OCI-LY3 (cell line): Measurements from ENCODE around the gene TESK2.

Experiments used
- H2AFZ ChIP-seq: fragments of 200-600, 300-600 bp; shearing (Covaris generic); 2 replicates; pipeline ENCODE4 v1.6.0; 2014; ENCODE audit warnings: antibody characterized with exemption, low read depth, low read length
- H3K27ac ChIP-seq: fragments of 200-600, 300-600 bp; sonication (generic); 2 replicates; pipeline ENCODE4 v1.5.1; 2014; ENCODE audit warnings: mild to moderate bottlenecking, low read length, moderate library complexity, mixed read lengths
- H3K27me3 ChIP-seq: fragments of 200-600, 300-600 bp; sonication (generic); 2 replicates; pipeline ENCODE4 v1.6.1; 2014; ENCODE audit warnings: low read depth, low read length, mixed read lengths
- H3K36me3 ChIP-seq: fragments of 200-600, 300-600 bp; sonication (generic); replicated peaks from 2 replicates; pipeline ENCODE3; 2014; ENCODE audit warnings: low read depth, low read length, mixed read lengths
- H3K4me1 ChIP-seq: fragments of 300-600, 200-600 bp; sonication (generic); 2 replicates; pipeline ENCODE4 v1.6.1; 2014; ENCODE audit warnings: low read length, mixed read lengths
- H3K4me2 ChIP-seq: fragments of 200-600, 300-600 bp; sonication (generic); 2 replicates; pipeline ENCODE4 v1.6.1; 2014; ENCODE audit warnings: low read length, mixed read lengths
- H3K4me3 ChIP-seq: fragments of 300-600, 200-600 bp; sonication (generic); 2 replicates; pipeline ENCODE4 v1.5.1; 2014; ENCODE audit warnings: antibody characterized with exemption, mild to moderate bottlenecking, low read length, moderate library complexity
- H3K79me2 ChIP-seq: fragments of 300-600, 200-600 bp; shearing (Covaris generic); 2 replicates; pipeline ENCODE4 v1.6.1; 2014; ENCODE audit warnings: mild to moderate bottlenecking, low read length, mixed read lengths
- H3K9ac ChIP-seq: fragments of 300-600, 200-600 bp; shearing (Covaris generic); 2 replicates; pipeline ENCODE4 v1.6.0; 2014; ENCODE audit warnings: mild to moderate bottlenecking, low read length, moderate library complexity
- H3K9me3 ChIP-seq: fragments of 200-600, 300-600 bp; shearing (Covaris generic); 2 replicates; pipeline ENCODE4 v1.6.1; 2014; ENCODE audit warnings: low read length, mixed read lengths; ENCODE audit not compliant: insufficient read depth
- H4K20me1 ChIP-seq: fragments of 200-600, 300-600 bp; sonication (generic); 2 replicates; pipeline ENCODE4 v1.6.1; 2016; ENCODE audit warnings: low read length, mixed read lengths; ENCODE audit not compliant: insufficient read depth
- EZH2phosphoT487 ChIP-seq: fragments of 200-600 bp; shearing (Covaris generic); IDR thresholded peaks from 2 replicates; pipeline ENCODE4 v1.6.1; 2018; ENCODE audit warnings: antibody characterized with exemption, mixed run types, low read depth
- TF ChIP-seq, protein P1 (sequence below): fragments of 200-600, 300-600 bp; sonication (generic); IDR thresholded peaks from 2 replicates; pipeline ENCODE4 v1.5.1; 2014; ENCODE audit warnings: antibody characterized with exemption, low read length, low read depth

The TESK2 gene

DNA sequence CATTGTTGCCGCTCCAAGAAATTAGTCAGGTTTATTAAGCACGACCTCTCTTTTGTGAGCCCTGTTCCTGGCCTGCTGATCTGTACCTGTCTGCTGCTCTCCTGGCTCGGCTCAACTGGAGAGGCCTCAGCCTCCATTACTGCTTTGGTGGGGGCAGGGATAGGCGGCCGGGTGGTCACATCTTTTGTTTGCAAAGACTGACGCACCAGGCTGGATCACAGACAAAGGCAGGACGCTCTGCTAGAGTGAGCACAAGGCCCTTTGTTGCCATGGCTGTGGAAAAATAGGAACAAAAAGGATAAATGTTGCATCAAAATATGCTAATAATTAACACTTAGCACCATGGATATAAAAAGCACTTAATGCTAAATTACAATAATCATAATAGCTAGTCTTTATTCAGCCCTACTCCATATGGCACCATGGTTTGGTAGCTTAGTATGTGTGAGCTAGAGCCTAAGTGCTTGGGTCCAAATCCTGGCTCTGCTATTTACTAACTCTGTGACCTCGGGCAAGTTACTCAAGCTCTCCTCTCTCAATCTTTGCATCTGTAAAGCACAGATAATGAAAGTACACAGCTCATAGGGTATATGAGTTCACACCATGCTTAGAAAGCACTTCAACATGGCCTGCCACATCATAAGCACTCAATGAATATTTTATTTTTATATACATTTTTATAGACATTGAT lies 193.2 kb downstream of the TESK2 start:
- Histone ChIP-seq H3K36me3 (no peaks in the 10 kb centered on the region), H2AFZ (no peak overlapping the region), H3K4me2 (no peak overlapping the region), H3K4me1 (0 out of 2 replicates have a peak, but pooled peaks cover 2% of the 10 kb centered on the region), H3K27ac (no peak overlapping the region), H4K20me1 (no peaks in the 10 kb centered on the region), H3K4me3 (no peak overlapping the region), H3K9me3 (no peaks in the 10 kb centered on the region), H3K9ac (no peak overlapping the region), H3K79me2 (no peaks in the 10 kb centered on the region), H3K27me3 (no peaks in the 10 kb centered on the region)
- no peak for TF ChIP-seq EZH2phosphoT487
- TF ChIP-seq, protein P1, sequence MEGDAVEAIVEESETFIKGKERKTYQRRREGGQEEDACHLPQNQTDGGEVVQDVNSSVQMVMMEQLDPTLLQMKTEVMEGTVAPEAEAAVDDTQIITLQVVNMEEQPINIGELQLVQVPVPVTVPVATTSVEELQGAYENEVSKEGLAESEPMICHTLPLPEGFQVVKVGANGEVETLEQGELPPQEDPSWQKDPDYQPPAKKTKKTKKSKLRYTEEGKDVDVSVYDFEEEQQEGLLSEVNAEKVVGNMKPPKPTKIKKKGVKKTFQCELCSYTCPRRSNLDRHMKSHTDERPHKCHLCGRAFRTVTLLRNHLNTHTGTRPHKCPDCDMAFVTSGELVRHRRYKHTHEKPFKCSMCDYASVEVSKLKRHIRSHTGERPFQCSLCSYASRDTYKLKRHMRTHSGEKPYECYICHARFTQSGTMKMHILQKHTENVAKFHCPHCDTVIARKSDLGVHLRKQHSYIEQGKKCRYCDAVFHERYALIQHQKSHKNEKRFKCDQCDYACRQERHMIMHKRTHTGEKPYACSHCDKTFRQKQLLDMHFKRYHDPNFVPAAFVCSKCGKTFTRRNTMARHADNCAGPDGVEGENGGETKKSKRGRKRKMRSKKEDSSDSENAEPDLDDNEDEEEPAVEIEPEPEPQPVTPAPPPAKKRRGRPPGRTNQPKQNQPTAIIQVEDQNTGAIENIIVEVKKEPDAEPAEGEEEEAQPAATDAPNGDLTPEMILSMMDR, result no peak
